Hepatic stellate cell (primary cell): ENCODE measurements around the gene OMD.
"Not testable (repeated sequence)": the region's sequence is repeated elsewhere in the genome, so short reads cannot be mapped to it uniquely, and the experiment has no call there.

Experiments
- DNase-seq: peaks from one replicate; pipeline ENCODE4 v3.0.0; 2011; ENCODE audit warnings: low spot score

The OMD gene

GRCh38 chr9:92411157-92411556 lies 13.1 kb downstream of the OMD start:
- DNase-seq = not testable (repeated sequence)

GRCh38 chr9:92408747-92409478 lies 15.4 kb downstream of the OMD start:
- DNase-seq = no peak

- DNase-seq = no peak
These were observed 16.5 kb downstream of the OMD start for GRCh38 chr9:92407818-92408217.

GRCh38 chr9:92406477-92406876 lies 17.8 kb downstream of the OMD start:
- DNase-seq = no peak

GRCh38 chr9:92405818-92406217 lies 18.5 kb downstream of the OMD start:
- DNase-seq = no peak

- DNase-seq = no peak
These were observed 20.0 kb downstream of the OMD start, which contains the start of gene OGN for GRCh38 chr9:92404042-92404836. TSS of gene OGN (minus strand) at chr9:92404578. CDS start at chr9:92403407, 1,171 bp downstream.

GRCh38 chr9:92402826-92403745 lies 21.2 kb downstream of the OMD start:
- no peak for DNase-seq

GRCh38 chr9:92402360-92402759 lies 21.9 kb downstream of the OMD start:
- DNase-seq = no peak

GRCh38 chr9:92397853-92398252 lies 26.4 kb downstream of the OMD start:
- DNase-seq = no peak

- no peak for DNase-seq
These were observed 28.7 kb downstream of the OMD start for GRCh38 chr9:92395617-92396016.

- DNase-seq = no peak
These were observed 30.6 kb downstream of the OMD start for GRCh38 chr9:92393686-92394085.

- no peak for DNase-seq
These were observed 31.6 kb downstream of the OMD start for GRCh38 chr9:92392690-92393089.

GRCh38 chr9:92385953-92386352 lies 38.3 kb downstream of the OMD start:
- no peak for DNase-seq

- DNase-seq = no peak
These were observed 38.8 kb downstream of the OMD start for GRCh38 chr9:92385477-92385876.

GRCh38 chr9:92385001-92385400 lies 39.3 kb downstream of the OMD start:
- no peak for DNase-seq

GRCh38 chr9:92384375-92384774 lies 39.9 kb downstream of the OMD start:
- DNase-seq = peak; percentile 8

- no peak for DNase-seq
These were observed 42.5 kb downstream of the OMD start for GRCh38 chr9:92381775-92382174.

- no peak for DNase-seq
These were observed 43.7 kb downstream of the OMD start for GRCh38 chr9:92380603-92381002.

GRCh38 chr9:92378865-92379560 lies 45.3 kb downstream of the OMD start:
- DNase-seq = no peak

- DNase-seq = no peak
These were observed 46.4 kb downstream of the OMD start for GRCh38 chr9:92377876-92378275.

GRCh38 chr9:92373167-92373566 lies 51.1 kb downstream of the OMD start:
- no peak for DNase-seq

GRCh38 chr9:92369075-92369474 lies 55.2 kb downstream of the OMD start:
- DNase-seq = no peak
